IPS-NIHi11 (cell line): ENCODE results near the gene PLPPR3.

Experiments
- DNase-seq: peaks from one replicate; pipeline ENCODE4 v3.0.0; 2012; ENCODE audit warnings: mixed read lengths, low spot score

PLPPR3 gene

GRCh38 chr19:810077-810855, 11.5 kb downstream of the PLPPR3 start:
- DNase-seq, result peak; percentile 8

GRCh38 chr19:808423-808775, 13.4 kb downstream of the PLPPR3 start:
- peak; percentile 20 for DNase-seq

GRCh38 chr19:807627-808422, 13.9 kb downstream of the PLPPR3 start:
- DNase-seq, result peak; percentile 33

- DNase-seq, result peak; percentile 34
Measured at GRCh38 chr19:806815-807421, 14.8 kb downstream of the PLPPR3 start.

- no peak for DNase-seq
Measured at GRCh38 chr19:805600-806550, 15.9 kb downstream of the PLPPR3 start.

- peak; percentile 19 for DNase-seq
Measured at GRCh38 chr19:805166-805551, 16.6 kb downstream of the PLPPR3 start.

- DNase-seq, result no peak
Measured at GRCh38 chr19:804419-805165, 17.2 kb downstream of the PLPPR3 start.

GRCh38 chr19:803686-804418, 17.9 kb downstream of the PLPPR3 start:
- no peak for DNase-seq

- no peak for DNase-seq
Measured at GRCh38 chr19:803099-803561, 18.6 kb downstream of the PLPPR3 start.

GRCh38 chr19:802498-803098, 19.2 kb downstream of the PLPPR3 start:
- no peak for DNase-seq

GRCh38 chr19:801861-802497, 19.8 kb downstream of the PLPPR3 start:
- DNase-seq, result no peak

GRCh38 chr19:801030-801860, 20.5 kb downstream of the PLPPR3 start:
- DNase-seq, result no peak

- no peak for DNase-seq
Measured at GRCh38 chr19:800360-801029, 21.3 kb downstream of the PLPPR3 start.

GRCh38 chr19:799076-799881, 22.5 kb downstream of the PLPPR3 start:
- DNase-seq, result no peak

GRCh38 chr19:798415-799075, 23.2 kb downstream of the PLPPR3 start:
- no peak for DNase-seq
